Activated CD8-positive, alpha-beta T cell treated with anti-CD3 and anti-CD28 coated beads for 36 hours (primary cell): ENCODE measurements around the gene LY6G5B. TPM values are rescaled to one million over a fixed set of nuclear protein-coding genes. Genes with fewer than 3 reads are reported as not detected.
"Not testable (repeated sequence)": the region's sequence is repeated elsewhere in the genome, so short reads cannot be mapped to it uniquely, and the experiment has no call there.

Experiments
- ATAC-seq: fragments of 200-7000 bp; cut with Tn5 transposase; one replicate; pipeline ENCODE4 v1.10.0; 2021; ENCODE audit warnings: mild to moderate bottlenecking, moderate library complexity
- CTCF ChIA-PET: fragments of 350-600 bp; sonication (Branson Sonifier 250); formaldehyde crosslinking; loops from one replicate; lab custom pipeline; 2021; ENCODE audit warnings: antibody characterized with exemption; lab: Charles Lee
- POLR2A ChIA-PET: fragments of 350-600 bp; sonication (Branson Sonifier 250); formaldehyde crosslinking; loops from one replicate; lab custom pipeline; 2021; ENCODE audit warnings: antibody characterized with exemption; lab: Charles Lee
- DNase-seq: peaks from one replicate; pipeline ENCODE4 v3.0.0-alpha.2; 2020
- H3K27ac Mint-ChIP-seq: one replicate; pipeline ENCODE4 v1.8.0; 2021; ENCODE audit warnings: mild to moderate bottlenecking, mixed read lengths
- H3K27me3 Mint-ChIP-seq: one replicate; pipeline ENCODE4 v1.8.0; 2021; ENCODE audit warnings: mixed read lengths
- H3K36me3 Mint-ChIP-seq: one replicate; pipeline ENCODE4 v1.8.0; 2021; ENCODE audit warnings: low read depth, mixed read lengths
- H3K4me1 Mint-ChIP-seq: one replicate; pipeline ENCODE4 v1.8.0; 2021; ENCODE audit warnings: low read depth, mixed read lengths
- H3K4me3 Mint-ChIP-seq: one replicate; pipeline ENCODE4 v1.8.0; 2021; ENCODE audit warnings: mild to moderate bottlenecking, moderate library complexity, mixed read lengths
- H3K9me3 Mint-ChIP-seq: one replicate; pipeline ENCODE4 v1.8.0; 2021; ENCODE audit warnings: mixed read lengths
- intact Hi-C: fragments of 100-400 bp; cut with micrococcal nuclease; formaldehyde crosslinking; loops from one replicate; pipeline ENCODE4 v1.10.0; 2022
- total RNA-seq, 2 experiments: library from RNA; stranded (reverse); gene quantifications; one replicate each; pipeline ENCODE4 v1.2.3, GENCODE V29; 2021
- TF ChIP-seq, protein P1 (sequence below): fragments of 200-600 bp; IDR thresholded peaks from one replicate; pipeline ENCODE4 v1.8.0; 2022; ENCODE audit warnings: antibody characterized with exemption, mild to moderate bottlenecking

Gene LY6G5B
- total RNA-seq, 2 experiments from 2014 or later: 14.7 to 16.1 TPM

DNA sequence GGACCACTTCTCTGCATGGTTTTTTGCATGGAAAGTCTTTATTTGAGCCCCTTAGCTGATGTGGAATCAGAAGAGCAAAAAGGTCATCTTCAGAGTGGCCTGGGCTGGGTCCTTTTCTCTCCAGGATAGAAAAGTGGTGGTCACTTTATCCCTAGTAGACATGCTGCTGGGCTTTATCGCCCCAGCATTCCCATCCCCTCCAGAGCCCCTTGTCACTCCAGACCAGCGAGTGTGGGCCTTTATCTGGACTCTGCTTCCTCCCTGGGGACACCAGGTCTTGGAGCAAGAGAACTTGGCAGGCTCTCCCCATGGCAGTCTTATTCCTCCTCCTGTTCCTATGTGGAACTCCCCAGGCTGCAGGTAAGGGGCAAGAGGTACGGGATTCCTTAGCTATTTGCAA, 36.8 kb downstream of the LY6G5B start, which contains the start of gene LY6G6F:
TSS of gene LY6G6F (plus strand) at position 268 of the 400 bp plus-strand sequence. CDS start at position 309, 41 bp downstream.
- no peak for DNase-seq
- ChIA-PET POLR2A (interaction anchor here (0.6 to 1.0 kb wide), 2 partner anchors 39 to 58 kb away, joined by 3 read pairs; no protein-coding TSS in a partner anchor), CTCF (interaction anchor here (1.1 to 1.3 kb wide), 2 partner anchors 17 to 89 kb away, joined by 3 to 4 read pairs; partner anchors contain the start of gene VARS1)
- H3K36me3 Mint-ChIP-seq: no peaks in the 10 kb centered on the region
- TF ChIP-seq, protein P1, sequence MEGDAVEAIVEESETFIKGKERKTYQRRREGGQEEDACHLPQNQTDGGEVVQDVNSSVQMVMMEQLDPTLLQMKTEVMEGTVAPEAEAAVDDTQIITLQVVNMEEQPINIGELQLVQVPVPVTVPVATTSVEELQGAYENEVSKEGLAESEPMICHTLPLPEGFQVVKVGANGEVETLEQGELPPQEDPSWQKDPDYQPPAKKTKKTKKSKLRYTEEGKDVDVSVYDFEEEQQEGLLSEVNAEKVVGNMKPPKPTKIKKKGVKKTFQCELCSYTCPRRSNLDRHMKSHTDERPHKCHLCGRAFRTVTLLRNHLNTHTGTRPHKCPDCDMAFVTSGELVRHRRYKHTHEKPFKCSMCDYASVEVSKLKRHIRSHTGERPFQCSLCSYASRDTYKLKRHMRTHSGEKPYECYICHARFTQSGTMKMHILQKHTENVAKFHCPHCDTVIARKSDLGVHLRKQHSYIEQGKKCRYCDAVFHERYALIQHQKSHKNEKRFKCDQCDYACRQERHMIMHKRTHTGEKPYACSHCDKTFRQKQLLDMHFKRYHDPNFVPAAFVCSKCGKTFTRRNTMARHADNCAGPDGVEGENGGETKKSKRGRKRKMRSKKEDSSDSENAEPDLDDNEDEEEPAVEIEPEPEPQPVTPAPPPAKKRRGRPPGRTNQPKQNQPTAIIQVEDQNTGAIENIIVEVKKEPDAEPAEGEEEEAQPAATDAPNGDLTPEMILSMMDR: no peak
- intact Hi-C loops: no loop called here
- H3K4me3 Mint-ChIP-seq: no peak within 1 kb of the TSS
- no peak for ATAC-seq
- no peaks in the 10 kb centered on the region for H3K9me3 Mint-ChIP-seq
- peaks cover 12% of the 10 kb centered on the region for H3K4me1 Mint-ChIP-seq
- no peaks in the 10 kb centered on the region for H3K27me3 Mint-ChIP-seq
- no peak within 1 kb of the TSS for H3K27ac Mint-ChIP-seq

DNA sequence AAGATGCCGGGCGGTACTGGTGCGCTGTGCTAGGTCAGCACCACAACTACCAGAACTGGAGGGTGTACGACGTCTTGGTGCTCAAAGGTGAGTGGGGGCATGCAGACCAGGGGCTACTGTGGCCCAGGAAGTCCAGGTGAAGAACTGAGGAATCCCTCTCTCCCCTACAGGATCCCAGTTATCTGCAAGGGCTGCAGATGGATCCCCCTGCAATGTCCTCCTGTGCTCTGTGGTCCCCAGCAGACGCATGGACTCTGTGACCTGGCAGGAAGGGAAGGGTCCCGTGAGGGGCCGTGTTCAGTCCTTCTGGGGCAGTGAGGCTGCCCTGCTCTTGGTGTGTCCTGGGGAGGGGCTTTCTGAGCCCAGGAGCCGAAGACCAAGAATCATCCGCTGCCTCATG, 37.9 kb downstream of the LY6G5B start:
- H3K27me3 Mint-ChIP-seq: no peaks in the 10 kb centered on the region
- intact Hi-C loops: no loop called here
- CTCF ChIA-PET: no interaction called here

DNA sequence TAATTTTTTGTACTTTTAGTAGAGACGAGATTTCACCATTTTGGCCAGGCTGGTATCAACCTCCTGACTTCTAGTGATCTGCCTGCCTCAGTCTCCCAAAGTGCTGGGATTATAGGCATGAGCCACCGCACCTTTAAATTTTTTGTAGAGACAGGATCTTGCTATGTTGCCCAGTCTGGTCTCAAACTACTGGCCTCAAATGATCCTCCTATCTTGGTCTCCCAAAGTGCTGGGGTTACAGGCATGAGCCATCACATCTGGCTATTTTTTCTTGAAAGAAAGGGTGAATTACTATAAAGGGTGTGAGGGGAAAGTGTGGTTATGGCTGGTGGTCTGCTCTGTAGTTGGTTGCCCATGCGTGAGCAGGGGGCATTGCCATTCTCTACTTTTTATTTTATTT, 38.4 kb downstream of the LY6G5B start:
- no peak for DNase-seq
- H3K4me1 Mint-ChIP-seq: peaks cover 12% of the 10 kb centered on the region
- no peak for ATAC-seq
- no peaks in the 10 kb centered on the region for H3K27me3 Mint-ChIP-seq
- CTCF ChIA-PET: no interaction called here
- H3K36me3 Mint-ChIP-seq: no peaks in the 10 kb centered on the region
- TF ChIP-seq, protein P1: no peak
- intact Hi-C loops: no loop called here
- no peaks in the 10 kb centered on the region for H3K9me3 Mint-ChIP-seq
- no peak overlapping the region for H3K27ac Mint-ChIP-seq
- POLR2A ChIA-PET: no interaction called here
- H3K4me3 Mint-ChIP-seq: no peak overlapping the region

More for the DNA sequence above, 37.9 kb downstream of the LY6G5B start:
- DNase-seq: no peak
- ATAC-seq: no peak
- peaks cover 11% of the 10 kb centered on the region for H3K4me1 Mint-ChIP-seq
- no peaks in the 10 kb centered on the region for H3K9me3 Mint-ChIP-seq
- POLR2A ChIA-PET: no interaction called here
- H3K4me3 Mint-ChIP-seq: no peak overlapping the region
- no peak overlapping the region for H3K27ac Mint-ChIP-seq
- no peaks in the 10 kb centered on the region for H3K36me3 Mint-ChIP-seq
- TF ChIP-seq, protein P1: no peak

DNA sequence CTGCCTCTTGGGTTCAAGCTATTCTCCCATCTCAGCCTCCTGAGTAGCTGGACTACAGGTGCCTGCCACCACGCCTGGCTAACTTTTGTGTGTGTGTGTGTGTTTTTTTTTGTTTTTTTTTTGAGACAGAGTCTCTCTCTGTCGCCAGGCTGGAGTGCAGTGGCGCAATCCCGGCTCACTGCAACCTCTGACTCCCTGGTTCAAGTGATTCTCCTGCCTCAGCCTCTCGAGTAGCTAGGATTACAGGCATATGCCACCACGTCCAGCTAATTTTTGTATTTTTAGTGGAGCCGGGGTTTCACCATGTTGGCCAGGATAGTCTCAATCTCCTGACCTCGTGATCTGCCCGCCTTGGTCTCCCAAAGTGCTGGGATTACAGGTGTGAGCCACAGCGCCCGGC, 39.4 kb downstream of the LY6G5B start:
- DNase-seq, ATAC-seq, H3K27ac Mint-ChIP-seq, POLR2A ChIA-PET, H3K36me3 Mint-ChIP-seq, H3K27me3 Mint-ChIP-seq, H3K9me3 Mint-ChIP-seq, CTCF ChIA-PET, H3K4me3 Mint-ChIP-seq, intact Hi-C loops: not testable (repeated sequence)
- H3K4me1 Mint-ChIP-seq: peaks cover 13% of the 10 kb centered on the region

DNA sequence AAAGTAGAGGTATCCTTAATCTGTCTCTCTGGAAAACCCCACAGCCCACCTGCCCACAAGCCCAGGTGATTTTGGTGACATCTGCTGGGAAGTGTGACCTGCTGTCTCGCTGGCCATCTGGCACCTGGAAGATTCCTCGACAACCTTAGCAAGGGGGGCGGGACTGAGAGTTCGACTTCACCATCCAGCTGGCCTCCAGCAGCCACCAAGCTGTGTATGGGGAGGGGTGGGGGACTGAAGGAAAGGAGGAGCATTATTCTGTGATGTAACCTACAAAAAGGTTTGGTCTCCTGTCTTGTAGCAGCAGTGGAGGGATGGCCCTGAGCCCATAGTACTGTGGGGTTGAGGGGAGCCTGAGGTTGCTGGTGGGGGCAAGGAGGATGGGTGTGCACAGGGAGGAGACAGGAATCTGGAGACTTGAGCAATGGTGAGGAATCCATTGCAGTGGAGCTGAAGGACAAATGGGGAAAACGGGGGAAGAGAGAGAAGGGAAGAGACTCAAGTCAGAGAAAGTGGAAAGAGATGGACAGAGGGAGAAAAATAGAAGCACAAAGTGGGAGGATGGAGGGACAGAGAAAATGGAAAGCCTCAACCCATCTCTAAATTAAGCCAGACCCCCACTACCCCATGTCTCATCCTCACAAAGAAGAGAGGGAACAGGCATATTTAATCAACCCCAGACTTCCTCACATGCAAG, 40.9 kb downstream of the LY6G5B start:
- H3K36me3 Mint-ChIP-seq: no peaks in the 10 kb centered on the region
- no peaks in the 10 kb centered on the region for H3K9me3 Mint-ChIP-seq
- no peak overlapping the region for H3K4me3 Mint-ChIP-seq
- POLR2A ChIA-PET: interaction anchor here (0.6 kb wide), 1 partner anchor 20 kb away, joined by 3 read pairs; no protein-coding TSS in a partner anchor
- intact Hi-C loops: no loop called here
- ATAC-seq: no peak
- no peak overlapping the region for H3K27ac Mint-ChIP-seq
- no peak for DNase-seq
- peaks cover 14% of the 10 kb centered on the region for H3K4me1 Mint-ChIP-seq
- no peaks in the 10 kb centered on the region for H3K27me3 Mint-ChIP-seq
- TF ChIP-seq, protein P1: no peak
- CTCF ChIA-PET: interaction anchor here (0.9 to 2.0 kb wide), 4 partner anchors 13 to 59 kb away, joined by 3 to 5 read pairs (median 4); partner anchors contain the start of gene MPIG6B
